GM21526 (cell line): ENCODE data around the gene RBM26.

ENCODE experiments used
- ATAC-seq: cut with Tn5 transposase; IDR thresholded peaks from one replicate; pipeline ENCODE4 v1.9.1; 2021; ENCODE audit warnings: moderate library complexity; ENCODE audit not compliant: unreplicated experiment, low FRiP score

The RBM26 gene

GRCh38 chr13:79405831-79406596 lies at the start of gene RBM26:
Gene RBM26, minus strand, starts transcription at chr13:79406255. Its CDS starts 481 bp downstream, at chr13:79405774.
- ATAC-seq = peak; percentile 79

GRCh38 chr13:79455331-79455730 lies 49.3 kb upstream of the RBM26 start:
- ATAC-seq = no peak

GRCh38 chr13:79452239-79452913 lies 46.3 kb upstream of the RBM26 start:
- no peak for ATAC-seq

- ATAC-seq = peak; percentile 99
These were observed 45.5 kb upstream of the RBM26 start for GRCh38 chr13:79451500-79451962.

- ATAC-seq = no peak
These were observed 44.1 kb upstream of the RBM26 start for GRCh38 chr13:79450110-79450509.

GRCh38 chr13:79448413-79448812 lies 42.4 kb upstream of the RBM26 start:
- ATAC-seq = no peak

GRCh38 chr13:79447741-79448140 lies 41.7 kb upstream of the RBM26 start:
- no peak for ATAC-seq

- no peak for ATAC-seq
These were observed 41.1 kb upstream of the RBM26 start for GRCh38 chr13:79447141-79447540.

- no peak for ATAC-seq
These were observed 40.1 kb upstream of the RBM26 start for GRCh38 chr13:79445968-79446645.

GRCh38 chr13:79442706-79443105 lies 36.7 kb upstream of the RBM26 start:
- no peak for ATAC-seq

- ATAC-seq = no peak
These were observed 36.2 kb upstream of the RBM26 start for GRCh38 chr13:79442221-79442620.

- ATAC-seq = no peak
These were observed 35.0 kb upstream of the RBM26 start for GRCh38 chr13:79440958-79441528.

- no peak for ATAC-seq
These were observed 33.2 kb upstream of the RBM26 start for GRCh38 chr13:79439275-79439674.

GRCh38 chr13:79435561-79435990 lies 29.5 kb upstream of the RBM26 start:
- ATAC-seq = no peak

GRCh38 chr13:79434556-79434955 lies 28.5 kb upstream of the RBM26 start:
- ATAC-seq = no peak

GRCh38 chr13:79432992-79433391 lies 26.9 kb upstream of the RBM26 start:
- no peak for ATAC-seq

- no peak for ATAC-seq
These were observed 26.0 kb upstream of the RBM26 start for GRCh38 chr13:79432086-79432485.

GRCh38 chr13:79429309-79429708 lies 23.3 kb upstream of the RBM26 start:
- ATAC-seq = no peak

GRCh38 chr13:79427883-79428282 lies 21.8 kb upstream of the RBM26 start:
- ATAC-seq = no peak

- ATAC-seq = no peak
These were observed 21.2 kb upstream of the RBM26 start for GRCh38 chr13:79427265-79427664.
